Hematopoietic multipotent progenitor cell treated with erythropoietin and hydrocortisone succinate and interleukin-3 and kit ligand, for 6 days (in vitro differentiated cells): Measurements from ENCODE around the gene NFATC2IP.
"Not testable (repeated sequence)": the region's sequence is repeated elsewhere in the genome, so short reads cannot be mapped to it uniquely, and the experiment has no call there.

ENCODE experiments used
- DNase-seq: peaks from one replicate; pipeline ENCODE4 v3.0.0-alpha.2; 2015

NFATC2IP gene

GRCh38 chr16:28974437-28975157 lies 23.9 kb downstream of the NFATC2IP start, which contains the start of gene SPNS1:
Gene SPNS1, plus strand, starts transcription at chr16:28974778. Its CDS starts 374 bp downstream, at chr16:28975152.
- DNase-seq: peak; percentile 98

GRCh38 chr16:28975158-28975599 lies 24.4 kb downstream of the NFATC2IP start:
- DNase-seq: no peak

GRCh38 chr16:28977703-28978662 lies 27.2 kb downstream of the NFATC2IP start:
- DNase-seq: no peak

- not testable (repeated sequence) for DNase-seq
Observed at GRCh38 chr16:28980330-28980729, 29.6 kb downstream of the NFATC2IP start.

- DNase-seq: no peak
Observed at GRCh38 chr16:28980929-28981328, 30.2 kb downstream of the NFATC2IP start.

GRCh38 chr16:28981517-28981916 lies 30.8 kb downstream of the NFATC2IP start:
- peak; percentile 68 for DNase-seq

GRCh38 chr16:28982418-28982817 lies 31.7 kb downstream of the NFATC2IP start:
- DNase-seq: no peak

GRCh38 chr16:28982949-28983348 lies 32.2 kb downstream of the NFATC2IP start:
- no peak for DNase-seq

GRCh38 chr16:28983644-28984043 lies 32.9 kb downstream of the NFATC2IP start:
- no peak for DNase-seq

- no peak for DNase-seq
Observed at GRCh38 chr16:28984091-28984490, 33.4 kb downstream of the NFATC2IP start.

GRCh38 chr16:28984619-28985135 lies 33.9 kb downstream of the NFATC2IP start, which contains the start of gene LAT:
Gene LAT, plus strand, starts transcription at chr16:28985052. Its CDS starts 366 bp downstream, at chr16:28985418.
- DNase-seq: peak; percentile 83

GRCh38 chr16:28985211-28986041 lies 34.7 kb downstream of the NFATC2IP start:
- DNase-seq: no peak

- no peak for DNase-seq
Observed at GRCh38 chr16:28986046-28986445, 35.3 kb downstream of the NFATC2IP start.

GRCh38 chr16:28986492-28986891 lies 35.8 kb downstream of the NFATC2IP start:
- DNase-seq: no peak

GRCh38 chr16:28987170-28987853 lies 36.6 kb downstream of the NFATC2IP start:
- no peak for DNase-seq

- no peak for DNase-seq
Observed at GRCh38 chr16:28989363-28989762, 38.6 kb downstream of the NFATC2IP start.

- no peak for DNase-seq
Observed at GRCh38 chr16:28990375-28991040, 39.8 kb downstream of the NFATC2IP start.

- no peak for DNase-seq
Observed at GRCh38 chr16:28991687-28992086, 41.0 kb downstream of the NFATC2IP start.

- DNase-seq: no peak
Observed at GRCh38 chr16:28992496-28992895, 41.8 kb downstream of the NFATC2IP start.

GRCh38 chr16:28998837-28999236 lies 48.1 kb downstream of the NFATC2IP start:
- DNase-seq: no peak

- no peak for DNase-seq
Observed at GRCh38 chr16:28999577-28999976, 48.8 kb downstream of the NFATC2IP start.
